GM12864 (cell line): Measurements from ENCODE around the gene COX6A1.

Experiments used
- DNase-seq: peaks from one replicate; pipeline ENCODE4 v3.0.0-alpha.2; 2011; ENCODE audit warnings: low read depth
- H3K4me3 ChIP-seq: 2 replicates; pipeline ENCODE4 v1.5.1; 2011; ENCODE audit warnings: mild to moderate bottlenecking, low read depth, low read length, control low read depth
- TF ChIP-seq, protein P1 (sequence below): IDR thresholded peaks from 2 replicates; pipeline ENCODE4 v1.5.1; 2011; ENCODE audit warnings: low read depth, mild to moderate bottlenecking, moderate library complexity, low read length, control low read depth, inconsistent platforms; ENCODE audit errors: missing control alignments

The COX6A1 gene

DNA sequence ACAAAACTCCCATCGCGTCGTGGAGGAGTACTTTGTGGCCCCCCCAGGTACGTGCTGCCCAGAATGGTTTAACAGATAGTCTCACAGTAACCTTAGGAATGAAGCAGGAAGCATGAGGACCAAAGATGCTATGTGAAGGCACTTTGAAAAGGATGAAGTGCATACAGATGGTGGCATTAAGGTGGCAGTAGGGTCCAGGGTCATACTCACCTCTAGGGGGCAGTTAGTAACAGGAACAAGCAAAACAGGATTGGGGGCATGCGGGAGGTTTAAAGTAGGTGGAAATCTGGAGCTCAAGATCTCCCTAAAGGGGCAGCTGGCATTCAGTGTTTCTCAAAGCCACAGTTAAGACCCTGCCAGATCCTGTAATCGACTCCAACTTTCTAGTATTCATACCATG is 19.2 kb downstream of the COX6A1 start:
- no peak for DNase-seq
- TF ChIP-seq, protein P1, sequence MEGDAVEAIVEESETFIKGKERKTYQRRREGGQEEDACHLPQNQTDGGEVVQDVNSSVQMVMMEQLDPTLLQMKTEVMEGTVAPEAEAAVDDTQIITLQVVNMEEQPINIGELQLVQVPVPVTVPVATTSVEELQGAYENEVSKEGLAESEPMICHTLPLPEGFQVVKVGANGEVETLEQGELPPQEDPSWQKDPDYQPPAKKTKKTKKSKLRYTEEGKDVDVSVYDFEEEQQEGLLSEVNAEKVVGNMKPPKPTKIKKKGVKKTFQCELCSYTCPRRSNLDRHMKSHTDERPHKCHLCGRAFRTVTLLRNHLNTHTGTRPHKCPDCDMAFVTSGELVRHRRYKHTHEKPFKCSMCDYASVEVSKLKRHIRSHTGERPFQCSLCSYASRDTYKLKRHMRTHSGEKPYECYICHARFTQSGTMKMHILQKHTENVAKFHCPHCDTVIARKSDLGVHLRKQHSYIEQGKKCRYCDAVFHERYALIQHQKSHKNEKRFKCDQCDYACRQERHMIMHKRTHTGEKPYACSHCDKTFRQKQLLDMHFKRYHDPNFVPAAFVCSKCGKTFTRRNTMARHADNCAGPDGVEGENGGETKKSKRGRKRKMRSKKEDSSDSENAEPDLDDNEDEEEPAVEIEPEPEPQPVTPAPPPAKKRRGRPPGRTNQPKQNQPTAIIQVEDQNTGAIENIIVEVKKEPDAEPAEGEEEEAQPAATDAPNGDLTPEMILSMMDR, result peak; percentile 43
- H3K4me3 ChIP-seq, result no peak overlapping the region

DNA sequence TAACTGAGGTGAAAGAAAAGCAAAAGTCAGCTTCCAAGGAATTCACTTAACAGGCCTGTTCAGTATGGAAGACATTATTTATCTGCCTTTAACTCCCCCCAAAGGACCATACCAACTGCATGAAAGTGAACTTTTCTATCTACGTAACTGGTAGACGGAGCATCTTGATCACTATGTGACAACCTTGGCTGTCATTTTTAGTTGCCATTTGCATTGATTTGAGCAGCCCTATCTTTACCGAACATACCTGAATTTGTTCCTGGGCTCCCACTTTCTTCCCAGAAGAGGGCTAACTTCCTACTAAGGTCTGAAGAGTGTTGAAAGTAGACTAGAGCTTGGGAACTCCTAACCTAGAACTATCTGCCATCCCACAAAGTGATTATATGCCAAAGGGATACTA is 22.2 kb downstream of the COX6A1 start:
- DNase-seq, result no peak
- TF ChIP-seq, protein P1, result no peak
- no peak overlapping the region for H3K4me3 ChIP-seq

DNA sequence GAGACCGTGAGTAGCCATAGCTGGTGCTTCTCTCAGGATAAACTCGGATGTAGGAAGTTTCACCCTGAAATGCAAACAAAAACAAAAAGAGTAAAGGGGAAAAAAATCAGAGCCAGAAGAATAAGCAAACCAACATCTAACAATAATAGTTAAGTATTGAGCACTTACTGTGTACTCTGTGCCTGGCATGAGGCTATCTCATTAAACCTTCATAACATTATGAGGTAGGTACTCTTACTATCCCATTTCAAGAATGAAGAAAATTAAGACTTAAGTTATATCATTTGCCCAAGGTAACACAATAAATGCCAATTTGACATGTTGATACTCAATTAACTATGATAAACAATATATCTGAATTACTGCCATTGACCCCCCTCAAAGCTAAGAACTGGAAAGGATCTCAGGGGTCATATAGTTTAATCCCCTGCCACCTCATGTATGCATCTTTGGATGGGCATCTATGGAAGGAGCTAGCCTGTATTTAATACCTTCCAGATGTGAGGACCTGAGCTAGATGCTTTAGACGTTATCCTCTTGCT is 24.3 kb downstream of the COX6A1 start:
- H3K4me3 ChIP-seq, result no peak overlapping the region
- no peak for DNase-seq
- TF ChIP-seq, protein P1, result no peak

DNA sequence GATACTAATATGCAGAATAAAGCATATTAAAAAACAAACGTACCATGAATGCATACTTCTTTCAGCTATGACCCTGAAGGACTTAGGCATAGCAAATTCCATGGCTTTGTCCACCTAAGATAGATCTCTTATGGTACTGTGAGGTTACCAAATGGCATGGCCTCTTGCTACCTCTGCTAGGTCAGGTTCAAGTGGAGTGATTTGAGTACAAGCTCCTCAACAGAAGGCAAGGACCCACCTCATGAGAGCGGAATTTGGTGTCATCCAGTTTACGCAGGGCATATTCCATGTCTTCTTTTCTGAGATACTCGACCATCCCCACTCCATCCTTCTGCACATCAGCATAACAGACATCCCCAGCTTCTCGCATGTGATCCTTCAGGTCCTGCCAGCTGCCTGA is 25.8 kb downstream of the COX6A1 start:
- H3K4me3 ChIP-seq, result no peak overlapping the region
- no peak for DNase-seq
- TF ChIP-seq, protein P1, result no peak

DNA sequence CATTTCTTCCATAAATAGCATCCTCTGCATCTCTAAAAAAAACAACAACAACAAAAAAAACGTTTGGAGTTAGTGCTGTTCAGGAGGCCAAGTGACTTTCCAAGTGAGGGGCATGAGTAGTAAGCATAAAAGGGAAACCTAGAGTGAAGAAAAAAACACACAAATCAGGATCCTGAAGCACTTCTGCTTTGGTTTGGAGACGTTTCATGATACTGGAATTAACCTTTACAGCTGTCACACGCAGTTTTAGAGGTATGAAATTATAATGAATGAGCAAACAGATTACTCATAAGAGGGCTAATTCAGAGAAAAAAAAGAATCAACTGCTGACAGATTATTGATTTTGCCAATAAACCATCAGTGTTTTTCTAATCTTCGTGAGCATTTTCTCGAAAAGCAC is 27.8 kb downstream of the COX6A1 start:
- no peak for DNase-seq
- H3K4me3 ChIP-seq, result no peak overlapping the region
- TF ChIP-seq, protein P1, result no peak

DNA sequence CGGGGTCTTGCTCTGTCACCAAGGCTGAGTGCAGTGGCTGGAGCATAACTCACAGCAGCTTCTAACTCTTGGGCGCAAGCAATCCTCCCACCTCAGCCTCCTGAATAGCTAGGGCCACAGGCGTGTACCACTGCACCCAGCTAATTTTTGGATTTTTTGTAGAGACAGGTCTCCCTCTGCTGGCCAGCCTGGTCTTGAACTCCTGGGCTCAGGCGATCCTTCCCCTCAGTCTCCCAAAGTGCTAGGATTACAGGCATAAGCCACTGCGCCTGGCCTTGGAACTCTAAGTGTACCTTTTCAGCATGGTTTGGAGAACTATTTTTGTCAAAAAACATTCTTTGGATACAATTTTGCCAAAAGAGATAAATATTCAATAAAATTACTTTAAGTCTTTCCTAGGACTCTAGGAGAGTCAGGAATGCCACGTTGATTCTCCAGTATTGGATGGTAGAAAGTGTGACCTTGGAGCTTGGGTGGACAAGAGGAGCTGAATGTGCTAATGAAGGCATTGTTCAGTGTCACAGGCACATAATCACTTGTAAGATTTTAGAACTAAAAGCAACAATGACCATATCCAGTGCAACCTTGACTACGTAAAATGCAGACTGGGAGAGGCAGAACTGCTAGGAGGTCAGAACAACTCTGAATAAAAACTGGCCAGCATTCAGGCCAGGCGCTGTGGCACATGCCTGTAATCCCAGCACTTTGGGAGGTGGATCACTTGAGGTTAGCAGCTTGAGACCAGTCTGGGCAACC is 28.8 kb downstream of the COX6A1 start:
- no peak overlapping the region for H3K4me3 ChIP-seq
- DNase-seq, result no peak
- TF ChIP-seq, protein P1, result peak; percentile 60

DNA sequence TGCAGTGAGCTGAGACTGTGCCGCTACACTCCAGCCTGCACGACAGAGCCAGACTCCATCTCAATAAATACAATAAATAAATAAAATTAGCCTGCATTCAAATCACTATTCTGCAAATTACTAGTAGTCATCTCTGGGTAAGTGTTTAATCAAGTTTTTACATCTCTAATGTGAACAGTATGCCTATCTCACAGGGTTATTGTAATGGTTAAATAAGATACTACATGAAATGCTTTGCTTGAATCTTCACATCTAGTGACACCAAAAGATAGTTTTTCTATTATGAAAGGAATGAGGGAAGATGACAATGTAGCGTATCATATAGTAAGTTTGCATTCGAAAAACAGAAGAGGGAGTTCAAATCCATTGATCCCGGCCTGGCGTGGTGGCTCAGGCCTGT is 29.5 kb downstream of the COX6A1 start:
- TF ChIP-seq, protein P1, result no peak
- no peak for DNase-seq
- H3K4me3 ChIP-seq, result no peak overlapping the region
